K562 (cell line): Measurements from ENCODE around the gene C1orf174. TPM values are rescaled to one million over a fixed set of nuclear protein-coding genes. Genes with fewer than 3 reads are reported as not detected.

ENCODE experiments used
- C11orf30 ChIP-seq: fragments of 450-650 bp; IDR thresholded peaks from 2 replicates; pipeline ENCODE4 v1.6.1; 2016; ENCODE audit warnings: low read depth, mild to moderate bottlenecking
- HMGN3 ChIP-seq: IDR thresholded peaks from 2 replicates; pipeline ENCODE4 v1.6.1; 2011; ENCODE audit warnings: borderline replicate concordance, low read depth, mild to moderate bottlenecking, mixed read lengths, low read length; ENCODE audit not compliant: insufficient read length; ENCODE audit errors: extremely low read depth
- KDM4B ChIP-seq, 2 experiments: fragments of 450-650 bp in 1 of 2; sonication (generic) in 1 of 2; IDR thresholded peaks; 2 replicates each; pipeline ENCODE4 v1.6.1; 2016 to 2017; ENCODE audit warnings: borderline replicate concordance in 2 of 2, antibody characterized with exemption in 1 of 2, low read depth in 1 of 2, mild to moderate bottlenecking in 1 of 2
- KLF16 ChIP-seq: IDR thresholded peaks from 2 replicates; pipeline ENCODE4 v1.6.1; 2016; ENCODE audit warnings: antibody characterized with exemption
- NR2C1 ChIP-seq, 2 experiments: fragments of 450-650 bp; IDR thresholded peaks; 2 replicates each; pipeline ENCODE4 v1.6.1; 2017; ENCODE audit warnings: mild to moderate bottlenecking in 2 of 2, antibody characterized with exemption in 1 of 2, inconsistent platforms in 1 of 2, missing compliant biosample characterization in 1 of 2, missing genetic modification characterization in 1 of 2
- ZNF695 ChIP-seq: fragments of 450-650 bp; formaldehyde crosslinking; IDR thresholded peaks from 2 replicates; pipeline ENCODE4 v1.4.0; 2020; ENCODE audit warnings: mild to moderate bottlenecking, moderate library complexity
- polyA plus RNA-seq, 8 experiments: library from polyadenylated mRNA; depleted of rRNA in 4 of 8; stranded (reverse) in 5 of 8; unstranded in 3 of 8; fragments of >200 nt; fragmentation: Nextera tagmentation in 2 of 8; fragmentation: Illumina TruSeq in 1 of 8; extraction: Ambion mirVana in 2 of 8; extraction: Trizol in 1 of 8; gene quantifications; 2 replicates each; pipeline versions ENCODE4 v1.2.1 to v1.2.3, GENCODE V29; 2011 to 2014; ENCODE audit warnings: inconsistent platforms in 1 of 8, missing spikeins in 1 of 8
- total RNA-seq, 7 experiments: library from RNA; depleted of rRNA in 6 of 7; stranded (reverse); fragments of >200 nt in 6 of 7; fragmentation: Illumina TruSeq in 2 of 7; extraction: Trizol in 2 of 7; gene quantifications; 2 replicates each; pipeline versions ENCODE4 v1.2.1 to v1.2.3, GENCODE V29; 2011 to 2021; ENCODE audit warnings: low replicate concordance in 1 of 7
- TF ChIP-seq, protein P1 (sequence below), 2 experiments: fragments of 450-650 bp in 1 of 2; IDR thresholded peaks; 2 replicates each; pipeline ENCODE4 v1.6.1; 2011 to 2017; ENCODE audit warnings: low read depth in 2 of 2, antibody characterized with exemption in 1 of 2, borderline replicate concordance in 1 of 2, low read length in 1 of 2, mild to moderate bottlenecking in 1 of 2, mixed read lengths in 1 of 2; ENCODE audit not compliant: control insufficient read depth in 1 of 2
- TF ChIP-seq, protein P2 (sequence below), 2 experiments: fragments of 150-350 bp in 1 of 2; IDR thresholded peaks; 2 replicates each; pipeline ENCODE4 v1.6.1; 2012 to 2016; ENCODE audit warnings: low read depth in 2 of 2, low read length in 2 of 2, mild to moderate bottlenecking in 1 of 2, moderate library complexity in 1 of 2
- TF ChIP-seq, protein P3 (sequence below): fragments of 450-650 bp; IDR thresholded peaks from 2 replicates; pipeline ENCODE4 v1.6.1; 2016; ENCODE audit warnings: borderline replicate concordance
- TF ChIP-seq, protein P4 (sequence below): fragments of 250-450 bp; sonication (Bioruptor Pico); IDR thresholded peaks from 2 replicates; pipeline ENCODE4 v1.9.0; 2021; ENCODE audit warnings: mild to moderate bottlenecking, inconsistent platforms
- TF ChIP-seq, protein P5 (sequence below), 2 experiments: fragments of 200-800 bp in 1 of 2; sonication (Bioruptor generic) in 1 of 2; sonication (generic) in 1 of 2; formaldehyde crosslinking in 1 of 2; IDR thresholded peaks in 1 of 2; conservative IDR thresholded peaks in 1 of 2; 2 replicates each; pipeline versions ENCODE4 v1.5.0 to v1.6.1; 2016 to 2020; ENCODE audit warnings: missing compliant biosample characterization in 1 of 2, missing genetic modification characterization in 1 of 2, missing genetic modification reagents in 1 of 2

Gene C1orf174
- total and polyA plus RNA-seq, 9 of the 15 experiments (the other 6 are each of a cell fraction or from before 2014, with no cell fraction given) = 38.5 to 64.9 (median 45.4) TPM

DNA sequence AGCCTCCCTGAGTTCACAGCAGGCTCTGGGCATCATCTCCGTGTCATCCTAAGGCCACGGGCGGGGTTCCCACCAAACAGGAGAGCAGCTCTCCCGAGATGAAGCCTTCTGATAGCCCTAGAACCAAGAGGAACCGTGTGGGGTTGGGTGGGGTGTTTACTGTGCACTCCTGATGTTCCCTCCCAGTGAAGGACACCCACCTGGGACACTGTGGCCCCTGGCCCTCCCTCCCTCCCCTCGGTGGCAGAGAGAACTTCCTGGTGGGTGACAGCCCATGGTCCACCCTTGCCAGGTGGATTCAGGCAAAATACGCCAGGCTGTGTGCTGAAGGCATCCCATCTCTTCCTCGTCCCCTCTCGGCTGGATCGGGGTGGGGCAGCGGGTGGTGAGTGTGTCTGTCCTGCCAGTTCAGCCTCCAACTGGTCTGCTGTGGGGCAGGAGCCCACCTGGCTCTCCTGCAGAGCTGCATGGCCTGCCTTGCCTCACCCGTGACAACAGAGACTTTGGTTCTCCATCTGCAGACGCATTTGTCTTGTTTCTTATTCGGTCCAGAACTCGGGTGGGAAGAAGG, 15.6 kb upstream of the C1orf174 start (continued):
- TF ChIP-seq, protein P1, sequence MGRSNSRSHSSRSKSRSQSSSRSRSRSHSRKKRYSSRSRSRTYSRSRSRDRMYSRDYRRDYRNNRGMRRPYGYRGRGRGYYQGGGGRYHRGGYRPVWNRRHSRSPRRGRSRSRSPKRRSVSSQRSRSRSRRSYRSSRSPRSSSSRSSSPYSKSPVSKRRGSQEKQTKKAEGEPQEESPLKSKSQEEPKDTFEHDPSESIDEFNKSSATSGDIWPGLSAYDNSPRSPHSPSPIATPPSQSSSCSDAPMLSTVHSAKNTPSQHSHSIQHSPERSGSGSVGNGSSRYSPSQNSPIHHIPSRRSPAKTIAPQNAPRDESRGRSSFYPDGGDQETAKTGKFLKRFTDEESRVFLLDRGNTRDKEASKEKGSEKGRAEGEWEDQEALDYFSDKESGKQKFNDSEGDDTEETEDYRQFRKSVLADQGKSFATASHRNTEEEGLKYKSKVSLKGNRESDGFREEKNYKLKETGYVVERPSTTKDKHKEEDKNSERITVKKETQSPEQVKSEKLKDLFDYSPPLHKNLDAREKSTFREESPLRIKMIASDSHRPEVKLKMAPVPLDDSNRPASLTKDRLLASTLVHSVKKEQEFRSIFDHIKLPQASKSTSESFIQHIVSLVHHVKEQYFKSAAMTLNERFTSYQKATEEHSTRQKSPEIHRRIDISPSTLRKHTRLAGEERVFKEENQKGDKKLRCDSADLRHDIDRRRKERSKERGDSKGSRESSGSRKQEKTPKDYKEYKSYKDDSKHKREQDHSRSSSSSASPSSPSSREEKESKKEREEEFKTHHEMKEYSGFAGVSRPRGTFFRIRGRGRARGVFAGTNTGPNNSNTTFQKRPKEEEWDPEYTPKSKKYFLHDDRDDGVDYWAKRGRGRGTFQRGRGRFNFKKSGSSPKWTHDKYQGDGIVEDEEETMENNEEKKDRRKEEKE (IDR thresholded peaks at IDR 0.05; ENCODE audit: borderline replicate concordance in 1 of 2, control insufficient read depth in 1 of 2, low read depth in 2 of 2, low read length in 1 of 2) = no peak
- TF ChIP-seq HMGN3 (no peak), KLF16 (no peak), NR2C1 (IDR thresholded peaks at IDR 0.05) (no peak), NR2C1 (tag; IDR thresholded peaks at IDR 0.05) (no peak), C11orf30 (no peak), KDM4B (IDR thresholded peaks at IDR 0.05; ENCODE audit: borderline replicate concordance in 2 of 2, low read depth in 1 of 2) (no peak), ZNF695 (CRISPR knock-in tag) (no peak)
- TF ChIP-seq, protein P2, sequence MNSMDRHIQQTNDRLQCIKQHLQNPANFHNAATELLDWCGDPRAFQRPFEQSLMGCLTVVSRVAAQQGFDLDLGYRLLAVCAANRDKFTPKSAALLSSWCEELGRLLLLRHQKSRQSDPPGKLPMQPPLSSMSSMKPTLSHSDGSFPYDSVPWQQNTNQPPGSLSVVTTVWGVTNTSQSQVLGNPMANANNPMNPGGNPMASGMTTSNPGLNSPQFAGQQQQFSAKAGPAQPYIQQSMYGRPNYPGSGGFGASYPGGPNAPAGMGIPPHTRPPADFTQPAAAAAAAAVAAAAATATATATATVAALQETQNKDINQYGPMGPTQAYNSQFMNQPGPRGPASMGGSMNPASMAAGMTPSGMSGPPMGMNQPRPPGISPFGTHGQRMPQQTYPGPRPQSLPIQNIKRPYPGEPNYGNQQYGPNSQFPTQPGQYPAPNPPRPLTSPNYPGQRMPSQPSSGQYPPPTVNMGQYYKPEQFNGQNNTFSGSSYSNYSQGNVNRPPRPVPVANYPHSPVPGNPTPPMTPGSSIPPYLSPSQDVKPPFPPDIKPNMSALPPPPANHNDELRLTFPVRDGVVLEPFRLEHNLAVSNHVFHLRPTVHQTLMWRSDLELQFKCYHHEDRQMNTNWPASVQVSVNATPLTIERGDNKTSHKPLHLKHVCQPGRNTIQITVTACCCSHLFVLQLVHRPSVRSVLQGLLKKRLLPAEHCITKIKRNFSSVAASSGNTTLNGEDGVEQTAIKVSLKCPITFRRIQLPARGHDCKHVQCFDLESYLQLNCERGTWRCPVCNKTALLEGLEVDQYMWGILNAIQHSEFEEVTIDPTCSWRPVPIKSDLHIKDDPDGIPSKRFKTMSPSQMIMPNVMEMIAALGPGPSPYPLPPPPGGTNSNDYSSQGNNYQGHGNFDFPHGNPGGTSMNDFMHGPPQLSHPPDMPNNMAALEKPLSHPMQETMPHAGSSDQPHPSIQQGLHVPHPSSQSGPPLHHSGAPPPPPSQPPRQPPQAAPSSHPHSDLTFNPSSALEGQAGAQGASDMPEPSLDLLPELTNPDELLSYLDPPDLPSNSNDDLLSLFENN (IDR thresholded peaks at IDR 0.05; ENCODE audit: low read depth in 2 of 2, low read length in 2 of 2) = no peak
- TF ChIP-seq, protein P3, sequence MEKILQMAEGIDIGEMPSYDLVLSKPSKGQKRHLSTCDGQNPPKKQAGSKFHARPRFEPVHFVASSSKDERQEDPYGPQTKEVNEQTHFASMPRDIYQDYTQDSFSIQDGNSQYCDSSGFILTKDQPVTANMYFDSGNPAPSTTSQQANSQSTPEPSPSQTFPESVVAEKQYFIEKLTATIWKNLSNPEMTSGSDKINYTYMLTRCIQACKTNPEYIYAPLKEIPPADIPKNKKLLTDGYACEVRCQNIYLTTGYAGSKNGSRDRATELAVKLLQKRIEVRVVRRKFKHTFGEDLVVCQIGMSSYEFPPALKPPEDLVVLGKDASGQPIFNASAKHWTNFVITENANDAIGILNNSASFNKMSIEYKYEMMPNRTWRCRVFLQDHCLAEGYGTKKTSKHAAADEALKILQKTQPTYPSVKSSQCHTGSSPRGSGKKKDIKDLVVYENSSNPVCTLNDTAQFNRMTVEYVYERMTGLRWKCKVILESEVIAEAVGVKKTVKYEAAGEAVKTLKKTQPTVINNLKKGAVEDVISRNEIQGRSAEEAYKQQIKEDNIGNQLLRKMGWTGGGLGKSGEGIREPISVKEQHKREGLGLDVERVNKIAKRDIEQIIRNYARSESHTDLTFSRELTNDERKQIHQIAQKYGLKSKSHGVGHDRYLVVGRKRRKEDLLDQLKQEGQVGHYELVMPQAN = no peak
- TF ChIP-seq, protein P4, sequence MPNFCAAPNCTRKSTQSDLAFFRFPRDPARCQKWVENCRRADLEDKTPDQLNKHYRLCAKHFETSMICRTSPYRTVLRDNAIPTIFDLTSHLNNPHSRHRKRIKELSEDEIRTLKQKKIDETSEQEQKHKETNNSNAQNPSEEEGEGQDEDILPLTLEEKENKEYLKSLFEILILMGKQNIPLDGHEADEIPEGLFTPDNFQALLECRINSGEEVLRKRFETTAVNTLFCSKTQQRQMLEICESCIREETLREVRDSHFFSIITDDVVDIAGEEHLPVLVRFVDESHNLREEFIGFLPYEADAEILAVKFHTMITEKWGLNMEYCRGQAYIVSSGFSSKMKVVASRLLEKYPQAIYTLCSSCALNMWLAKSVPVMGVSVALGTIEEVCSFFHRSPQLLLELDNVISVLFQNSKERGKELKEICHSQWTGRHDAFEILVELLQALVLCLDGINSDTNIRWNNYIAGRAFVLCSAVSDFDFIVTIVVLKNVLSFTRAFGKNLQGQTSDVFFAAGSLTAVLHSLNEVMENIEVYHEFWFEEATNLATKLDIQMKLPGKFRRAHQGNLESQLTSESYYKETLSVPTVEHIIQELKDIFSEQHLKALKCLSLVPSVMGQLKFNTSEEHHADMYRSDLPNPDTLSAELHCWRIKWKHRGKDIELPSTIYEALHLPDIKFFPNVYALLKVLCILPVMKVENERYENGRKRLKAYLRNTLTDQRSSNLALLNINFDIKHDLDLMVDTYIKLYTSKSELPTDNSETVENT (CRISPR knock-in tag) = no peak
- TF ChIP-seq, protein P5, sequence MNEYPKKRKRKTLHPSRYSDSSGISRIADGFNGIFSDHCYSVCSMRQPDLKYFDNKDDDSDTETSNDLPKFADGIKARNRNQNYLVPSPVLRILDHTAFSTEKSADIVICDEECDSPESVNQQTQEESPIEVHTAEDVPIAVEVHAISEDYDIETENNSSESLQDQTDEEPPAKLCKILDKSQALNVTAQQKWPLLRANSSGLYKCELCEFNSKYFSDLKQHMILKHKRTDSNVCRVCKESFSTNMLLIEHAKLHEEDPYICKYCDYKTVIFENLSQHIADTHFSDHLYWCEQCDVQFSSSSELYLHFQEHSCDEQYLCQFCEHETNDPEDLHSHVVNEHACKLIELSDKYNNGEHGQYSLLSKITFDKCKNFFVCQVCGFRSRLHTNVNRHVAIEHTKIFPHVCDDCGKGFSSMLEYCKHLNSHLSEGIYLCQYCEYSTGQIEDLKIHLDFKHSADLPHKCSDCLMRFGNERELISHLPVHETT (CRISPR knock-in tag; conservative IDR thresholded peaks at IDR 0.05 in 1 of 2, IDR thresholded peaks at IDR 0.05 in 1 of 2) = no peak
